Sigmoid colon (tissue), 7 donors: ENCODE data around the gene SFMBT2. TPM values are rescaled to one million over a fixed set of nuclear protein-coding genes. Genes with fewer than 3 reads are reported as not detected.

Source experiments
- DNase-seq: peaks from one replicate; pipeline ENCODE4 v3.0.0-alpha.2; 2019
- H3K27ac ChIP-seq, 4 donors: fragments of 200-600 bp; sonication (generic); one replicate each; pipeline ENCODE4 v1.5.1; 2016 to 2019; ENCODE audit warnings: mild to moderate bottlenecking in 1 of 4
- H3K27me3 ChIP-seq, 3 donors: fragments of 200-600 bp; sonication (generic); one replicate each; pipeline ENCODE4 v1.5.1; 2019; ENCODE audit warnings: mild to moderate bottlenecking in 1 of 3
- H3K36me3 ChIP-seq, 4 donors: fragments of 200-600 bp; sonication (generic); one replicate each; pipeline ENCODE4 v1.5.1; 2016 to 2019
- H3K4me1 ChIP-seq, 4 donors: fragments of 200-600 bp; sonication (generic); one replicate each; pipeline ENCODE4 v1.5.1; 2017 to 2019
- H3K4me3 ChIP-seq, 4 donors: fragments of 200-600 bp; sonication (generic); one replicate each; pipeline ENCODE4 v1.5.1; 2017 to 2019; ENCODE audit warnings: mild to moderate bottlenecking in 2 of 4, moderate library complexity in 1 of 4
- H3K9me3 ChIP-seq, 4 donors: fragments of 200-600 bp in 3 of 4; sonication (generic) in 3 of 4; one replicate each; pipeline versions ENCODE4 v1.5.1 to v1.6.1; 2013 to 2019
- CTCF ChIP-seq, 4 experiments: fragments of 450-650 bp in 3 of 4; fragments of 200-600 bp in 1 of 4; IDR thresholded peaks; one replicate each; pipeline ENCODE4 v1.5.1; 2016 to 2019; ENCODE audit warnings: antibody characterized with exemption in 4 of 4, mild to moderate bottlenecking in 3 of 4, moderate library complexity in 2 of 4
- EP300 ChIP-seq, 4 donors: sonication (generic); formaldehyde crosslinking; IDR thresholded peaks; one replicate each; pipeline ENCODE4 v1.6.1; 2017; ENCODE audit warnings: antibody characterized with exemption in 4 of 4
- POLR2A ChIP-seq, 2 donors: fragments of 450-650 bp; IDR thresholded peaks; one replicate each; pipeline ENCODE4 v1.6.1; 2016; ENCODE audit warnings: antibody characterized with exemption in 2 of 2, mild to moderate bottlenecking in 2 of 2, moderate library complexity in 2 of 2
- POLR2AphosphoS5 ChIP-seq, 4 donors: sonication (generic); formaldehyde crosslinking; IDR thresholded peaks; one replicate each; pipeline ENCODE4 v1.6.1; 2017; ENCODE audit warnings: antibody characterized with exemption in 4 of 4
- WGBS, 2 donors: extraction: QIAGEN DNeasy Blood & Tissue Kit; methylation state at CpG; one replicate each; pipeline ENCODE4 v1.1.7; 2013; 5-methylcytosine and 5-hydroxymethylcytosine counted together
- intact Hi-C: fragments of 100-400 bp; cut with DNase I; formaldehyde crosslinking; loops from one replicate; pipeline ENCODE4 v1.15.1; 2023
- polyA plus RNA-seq, 3 donors: library from polyadenylated mRNA; stranded (reverse); fragments of 200-250 nt; gene quantifications; one replicate each; pipeline ENCODE4 v1.2.3, GENCODE V29; 2013
- total RNA-seq, 4 donors: library from RNA; depleted of rRNA; stranded (reverse); fragments of >200 nt; gene quantifications; one replicate each; pipeline ENCODE4 v1.1.0, GENCODE V29; 2016
- donor health status: healthy with polysubstance abuse.
- donor health status: Bipolar disorder and iron deficiency.
- donor health status: healthy.

SFMBT2 gene
- total and polyA plus RNA-seq, 7 donors: 0.60 to 6.4 (median 4.2) TPM

GRCh38 chr10:7363700-7364099 lies 47.1 kb downstream of the SFMBT2 start:
- peaks cover 0 to 17% (median 3%) of the 10 kb centered on the region in 4 donors for H3K36me3 ChIP-seq
- H3K27ac ChIP-seq: no peak overlapping the region
- intact Hi-C loops: no loop called here
- no peaks in the 10 kb centered on the region for H3K4me1 ChIP-seq
- DNase-seq: no peak
- 95 to 96% methylated on average over 6 of the region's 6 CpGs for WGBS, 2 donors
- H3K27me3 ChIP-seq: no peaks in the 10 kb centered on the region
- TF ChIP-seq CTCF (IDR thresholded peaks at IDR 0.05) (no peak), POLR2A (IDR thresholded peaks at IDR 0.05) (no peak), POLR2AphosphoS5 (IDR thresholded peaks at IDR 0.05) (no peak), EP300 (IDR thresholded peaks at IDR 0.05) (no peak)
- no peak overlapping the region for H3K4me3 ChIP-seq
- H3K9me3 ChIP-seq: no peaks in the 10 kb centered on the region

GRCh38 chr10:7362471-7362870 lies 48.4 kb downstream of the SFMBT2 start:
- no peaks in the 10 kb centered on the region for H3K9me3 ChIP-seq
- H3K36me3 ChIP-seq: peaks cover 0 to 13% (median under 1%) of the 10 kb centered on the region in 4 donors
- H3K4me3 ChIP-seq: no peak overlapping the region
- no peak overlapping the region for H3K27ac ChIP-seq
- no peaks in the 10 kb centered on the region for H3K4me1 ChIP-seq
- no peak for DNase-seq
- WGBS, 2 donors: 72 to 91% methylated on average over 3 of the region's 3 CpGs
- TF ChIP-seq POLR2AphosphoS5 (IDR thresholded peaks at IDR 0.05) (no peak), POLR2A (IDR thresholded peaks at IDR 0.05) (no peak), EP300 (IDR thresholded peaks at IDR 0.05) (no peak), CTCF (IDR thresholded peaks at IDR 0.05) (no peak)
- intact Hi-C loops: no loop called here
- H3K27me3 ChIP-seq: no peaks in the 10 kb centered on the region

GRCh38 chr10:7361316-7361715 lies 49.5 kb downstream of the SFMBT2 start:
- no peak overlapping the region for H3K4me3 ChIP-seq
- WGBS, 2 donors: 85 to 92% methylated on average over 3 of the region's 3 CpGs
- no peaks in the 10 kb centered on the region for H3K27me3 ChIP-seq
- no peak for TF ChIP-seq POLR2AphosphoS5 (IDR thresholded peaks at IDR 0.05)
- no peak for TF ChIP-seq EP300 (IDR thresholded peaks at IDR 0.05)
- no peak for TF ChIP-seq POLR2A (IDR thresholded peaks at IDR 0.05)
- TF ChIP-seq CTCF (IDR thresholded peaks at IDR 0.05): no peak
- H3K36me3 ChIP-seq: peaks cover 0 to 7% (median 0%) of the 10 kb centered on the region in 4 donors
- no peak for DNase-seq
- intact Hi-C loops: no loop called here
- no peaks in the 10 kb centered on the region for H3K9me3 ChIP-seq
- no peak overlapping the region for H3K27ac ChIP-seq
- H3K4me1 ChIP-seq: no peaks in the 10 kb centered on the region

GRCh38 chr10:7359954-7360353 lies 50.9 kb downstream of the SFMBT2 start:
- H3K9me3 ChIP-seq: no peaks in the 10 kb centered on the region
- H3K4me1 ChIP-seq: no peaks in the 10 kb centered on the region
- TF ChIP-seq EP300 (IDR thresholded peaks at IDR 0.05) (no peak), CTCF (IDR thresholded peaks at IDR 0.05) (no peak), POLR2A (IDR thresholded peaks at IDR 0.05) (no peak), POLR2AphosphoS5 (IDR thresholded peaks at IDR 0.05) (no peak)
- intact Hi-C loops: no loop called here
- WGBS, 2 donors: 84 to 86% methylated on average over 7 of the region's 7 CpGs
- DNase-seq: no peak
- no peak overlapping the region for H3K4me3 ChIP-seq
- H3K27me3 ChIP-seq: no peaks in the 10 kb centered on the region
- peaks cover 0 to 7% (median 0%) of the 10 kb centered on the region in 4 donors for H3K36me3 ChIP-seq
- H3K27ac ChIP-seq: no peak overlapping the region

- 82 to 85% methylated on average over 7 of the region's 7 CpGs for WGBS, 2 donors
- no peak overlapping the region for H3K4me3 ChIP-seq
- intact Hi-C loops: no loop called here
- H3K9me3 ChIP-seq: no peaks in the 10 kb centered on the region
- H3K27me3 ChIP-seq: no peaks in the 10 kb centered on the region
- no peak for TF ChIP-seq EP300 (IDR thresholded peaks at IDR 0.05)
- no peak for TF ChIP-seq CTCF (IDR thresholded peaks at IDR 0.05)
- H3K4me1 ChIP-seq: no peaks in the 10 kb centered on the region
- H3K36me3 ChIP-seq: peaks cover 0 to 7% (median 0%) of the 10 kb centered on the region in 4 donors
- H3K27ac ChIP-seq: no peak overlapping the region
- no peak for DNase-seq
Measured at GRCh38 chr10:7359356-7359755, 51.5 kb downstream of the SFMBT2 start.
